ENCODE results near the gene ESRRG.
A peak's percentile ranks its signal among the peaks of the same experiment; 100 is the strongest.
"Not testable (repeated sequence)": the region's sequence is repeated elsewhere in the genome, so short reads cannot be mapped to it uniquely, and the experiment has no call there.

The ESRRG gene

GRCh38 chr1:216704065-216704464 lies 19.2 kb downstream of the ESRRG start:
- not testable (repeated sequence) for DNase-seq (ENCODE audit: low spot score)

DNA sequence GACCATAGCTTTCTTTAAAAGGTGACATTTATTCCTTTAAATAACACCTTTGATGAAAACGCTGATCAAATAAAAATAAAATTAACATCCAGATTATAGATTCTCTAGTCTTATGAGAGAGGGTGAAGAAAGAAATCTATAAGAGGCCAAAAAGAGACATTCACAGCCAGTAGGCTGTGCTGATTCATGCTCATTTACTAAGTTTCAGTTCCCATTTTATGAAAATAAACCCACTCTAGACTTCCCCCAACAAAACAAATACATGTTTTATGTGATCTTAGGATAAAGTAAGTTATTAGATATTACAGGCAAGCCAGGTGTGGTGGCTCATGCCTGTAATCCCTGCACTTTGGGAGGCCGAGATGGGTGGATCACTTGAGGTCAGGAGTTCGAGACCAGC lies 21.1 kb downstream of the ESRRG start:
- no peak for DNase-seq (ENCODE audit: low spot score)

DNA sequence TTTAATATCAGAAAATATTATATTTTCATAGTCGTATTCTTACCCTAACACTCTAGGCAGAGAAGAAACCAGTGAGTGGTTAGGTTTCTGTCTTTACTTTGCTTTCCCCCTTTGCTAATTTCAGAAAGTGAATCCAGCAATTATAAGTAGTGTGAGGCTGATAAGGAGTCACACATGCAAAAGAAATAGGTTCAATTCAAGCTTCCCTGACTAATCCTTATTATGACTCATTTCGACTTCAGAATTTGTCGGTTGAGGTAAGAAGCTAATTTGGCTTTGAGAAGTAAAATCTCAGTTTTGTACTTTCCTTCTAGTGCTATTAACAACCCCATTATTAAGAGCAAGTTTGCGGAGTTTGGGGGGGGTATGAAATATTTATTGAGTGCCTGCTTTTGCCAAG lies 22.4 kb downstream of the ESRRG start:
- DNase-seq (ENCODE audit: low spot score) = no peak

DNA sequence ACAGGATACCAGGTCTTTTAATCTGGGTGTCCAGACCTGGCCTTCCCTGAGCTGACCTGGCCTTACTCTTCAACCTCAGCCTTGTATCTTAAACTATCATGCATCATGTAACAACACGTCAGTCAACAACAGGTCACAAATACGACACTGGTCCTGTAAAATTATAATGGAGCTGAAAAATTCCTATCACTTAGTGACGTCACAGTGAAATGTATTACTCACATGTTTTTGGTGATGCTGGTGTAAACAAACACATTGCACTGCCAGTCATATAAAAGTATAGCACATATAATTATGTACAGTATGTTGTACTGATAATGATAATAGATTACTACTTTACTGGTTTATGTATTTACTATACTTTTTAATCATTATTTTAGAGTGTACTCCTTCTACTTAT lies 31.5 kb downstream of the ESRRG start:
- DNase-seq (ENCODE audit: low spot score) = no peak

- DNase-seq (ENCODE audit: low spot score) = no peak
Observed at GRCh38 chr1:216690603-216691002, 32.6 kb downstream of the ESRRG start.

DNA sequence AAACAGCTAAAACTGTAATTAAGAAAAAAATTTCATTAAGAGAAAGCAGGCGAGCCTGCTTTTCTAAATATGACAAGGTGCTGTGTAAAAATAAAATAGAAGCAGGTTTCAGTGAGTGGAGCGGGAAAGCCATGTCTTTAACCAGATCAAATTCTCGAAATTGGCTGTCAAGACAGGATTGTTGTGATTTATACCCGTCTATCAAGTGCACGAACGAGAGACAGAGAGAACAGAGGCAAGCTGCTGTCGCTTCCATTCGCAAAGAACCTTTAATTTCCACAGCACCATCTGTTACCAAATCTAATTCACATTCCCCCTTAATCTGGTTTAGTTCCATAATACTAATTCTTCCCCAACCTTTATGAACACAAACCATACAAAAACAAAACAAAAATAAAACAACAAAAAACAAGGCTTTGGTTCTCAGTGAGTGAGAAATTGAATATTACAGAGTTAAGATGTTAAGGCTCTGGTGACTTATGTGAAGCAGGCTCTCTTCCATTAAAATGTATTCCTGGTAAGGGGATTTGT lies 35.0 kb downstream of the ESRRG start:
- no peak for DNase-seq (ENCODE audit: low spot score)

- DNase-seq (ENCODE audit: low spot score) = peak; percentile 20
Observed at GRCh38 chr1:216686860-216687766, 36.1 kb downstream of the ESRRG start.

DNA sequence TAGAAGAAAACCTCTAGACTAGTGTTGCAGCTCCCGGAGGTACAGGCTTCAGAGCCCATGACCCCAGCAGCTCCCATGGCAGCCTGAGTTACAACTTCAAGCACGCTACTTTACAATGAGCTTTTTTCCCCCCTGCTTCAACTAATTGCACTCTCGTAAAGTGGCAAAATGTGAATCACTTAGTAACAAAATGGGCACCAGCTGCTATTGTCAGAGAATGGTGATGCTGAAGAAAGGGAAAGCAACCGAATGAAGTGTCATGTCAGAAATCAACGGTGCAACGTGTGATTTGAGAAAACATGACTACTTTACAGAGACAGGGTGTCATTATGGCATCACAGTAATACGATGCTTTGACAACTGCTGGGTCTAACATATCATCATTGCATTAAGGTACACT lies 40.5 kb downstream of the ESRRG start:
- DNase-seq (ENCODE audit: low spot score) = no peak

GRCh38 chr1:216679108-216679507 lies 44.1 kb downstream of the ESRRG start:
- DNase-seq (ENCODE audit: low spot score) = no peak

GRCh38 chr1:216670118-216670883 lies 52.9 kb downstream of the ESRRG start:
- DNase-seq (ENCODE audit: low spot score) = no peak

- DNase-seq (ENCODE audit: low spot score) = no peak
Observed at GRCh38 chr1:216666441-216666840, 56.8 kb downstream of the ESRRG start.

DNA sequence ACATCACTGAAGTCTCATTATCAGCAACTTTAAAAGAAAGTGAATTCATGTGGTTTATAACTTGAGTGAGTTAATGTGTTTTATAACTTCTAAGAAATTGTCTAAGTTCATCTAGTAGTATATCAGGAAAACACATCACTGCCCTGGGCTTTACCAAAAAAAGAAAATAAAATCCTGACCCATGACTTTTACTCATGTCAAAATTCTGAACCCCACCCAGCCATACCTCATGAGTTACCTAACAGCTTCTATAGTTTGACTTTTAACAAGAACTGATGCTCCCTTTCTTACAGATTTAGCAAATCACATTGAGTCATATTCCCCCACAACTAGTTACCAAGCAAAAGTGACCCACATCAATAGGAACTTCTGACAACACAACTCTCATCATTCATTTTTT lies 57.4 kb downstream of the ESRRG start:
- DNase-seq (ENCODE audit: low spot score) = no peak

- no peak for DNase-seq (ENCODE audit: low spot score)
Observed at GRCh38 chr1:216665406-216665805, 57.8 kb downstream of the ESRRG start.

DNA sequence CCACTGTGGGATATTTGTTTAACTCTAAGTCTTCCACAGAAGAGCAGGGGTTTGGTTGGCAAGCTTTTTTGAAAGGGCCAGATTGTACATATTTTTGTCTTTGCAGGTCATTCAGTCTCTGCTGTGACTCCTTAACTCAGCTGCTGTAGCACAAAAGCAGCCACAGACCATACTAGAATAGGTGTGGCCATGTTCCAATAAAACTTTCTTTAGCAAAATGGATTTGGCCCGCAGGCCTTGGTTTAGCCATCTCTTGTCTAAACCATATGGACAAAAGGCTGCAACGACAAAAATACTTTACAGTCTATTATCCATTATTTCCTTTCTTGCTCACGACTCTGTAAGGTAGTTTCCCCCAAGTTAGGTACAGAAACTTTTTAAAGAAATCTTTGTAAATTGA lies 60.5 kb downstream of the ESRRG start:
- DNase-seq (ENCODE audit: low spot score) = no peak

DNA sequence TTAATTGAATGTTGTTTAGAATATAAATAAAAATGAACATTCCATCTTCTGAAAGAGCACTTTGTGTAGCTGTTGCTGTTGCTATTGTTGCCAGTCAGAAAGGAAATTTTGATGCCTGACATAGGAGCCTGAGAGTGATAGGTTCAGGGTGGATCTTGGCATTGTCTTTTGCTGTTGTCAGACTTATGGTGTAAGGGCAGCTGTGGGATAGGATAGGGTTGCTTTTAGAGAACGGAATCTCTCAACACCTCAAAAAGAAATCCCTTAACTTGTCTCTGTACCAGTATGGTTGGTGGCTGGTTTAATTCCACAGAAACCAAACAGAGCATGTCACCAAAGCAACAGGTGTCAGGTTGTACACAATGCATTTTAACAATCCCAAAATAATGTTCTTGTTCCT lies 62.7 kb downstream of the ESRRG start:
- no peak for DNase-seq (ENCODE audit: low spot score)

- DNase-seq (ENCODE audit: low spot score) = no peak
Observed at GRCh38 chr1:216653001-216653400, 70.2 kb downstream of the ESRRG start.

DNA sequence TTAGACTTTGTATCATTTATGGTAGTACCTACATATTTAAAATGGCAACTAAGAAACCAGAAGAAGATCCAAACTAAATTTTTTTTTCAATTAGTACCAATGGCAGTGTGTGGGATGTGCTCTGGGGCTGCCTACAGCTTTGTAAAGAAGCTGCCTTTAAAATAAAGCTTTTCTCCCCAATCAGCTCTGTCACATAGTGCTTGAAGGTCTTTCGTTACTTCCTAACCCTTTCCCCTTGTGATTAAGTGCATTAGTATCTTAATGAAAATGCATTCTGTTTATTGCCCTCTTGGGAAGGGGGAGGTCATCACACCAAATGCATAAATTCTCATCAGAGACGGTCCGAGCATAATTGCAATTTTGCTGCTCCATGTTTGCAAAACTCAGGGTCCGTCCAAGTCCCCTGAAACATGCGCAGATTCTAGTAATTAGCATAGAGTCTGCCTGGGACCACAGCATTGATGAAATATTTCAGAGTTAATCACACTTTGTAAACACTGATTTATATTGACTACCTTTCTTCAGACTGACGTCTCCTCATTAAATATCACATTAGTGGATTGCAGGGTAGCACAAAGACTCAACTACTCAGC lies 71.3 kb downstream of the ESRRG start:
- no peak for DNase-seq (ENCODE audit: low spot score)

GRCh38 chr1:216643176-216643575 lies 80.1 kb downstream of the ESRRG start:
- DNase-seq (ENCODE audit: low spot score) = no peak

GRCh38 chr1:216641669-216642460 lies 81.4 kb downstream of the ESRRG start:
- no peak for DNase-seq (ENCODE audit: low spot score)

DNA sequence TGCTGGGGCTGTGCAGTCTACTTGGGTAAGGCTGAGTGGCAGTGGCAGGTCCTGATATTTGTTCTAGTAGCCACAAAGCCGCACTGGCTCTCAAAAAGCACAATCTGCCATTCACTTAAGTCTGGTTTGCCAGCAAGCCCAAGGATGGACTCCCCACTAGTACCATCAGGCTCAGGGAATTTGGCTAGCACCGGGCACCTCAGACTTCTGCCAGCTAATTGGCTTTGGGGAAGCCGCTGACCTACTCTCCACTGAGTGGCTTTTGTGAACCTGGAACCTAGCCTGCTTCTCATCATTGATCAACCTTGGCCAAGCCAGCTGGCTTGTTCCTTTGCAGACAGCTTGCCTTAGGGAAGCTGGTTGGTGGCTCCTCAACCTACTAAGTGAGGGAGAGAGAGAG lies 83.1 kb downstream of the ESRRG start:
- peak; percentile 46 for DNase-seq (ENCODE audit: low spot score)

GRCh38 chr1:216632980-216633379 lies 90.2 kb downstream of the ESRRG start:
- DNase-seq (ENCODE audit: low spot score) = no peak

- DNase-seq (ENCODE audit: low spot score) = no peak
Observed at GRCh38 chr1:216630532-216630931, 92.7 kb downstream of the ESRRG start.
